Neuron (in vitro differentiated cells): ENCODE measurements around the gene UBE3B.

Experiments used
- H2AFZ ChIP-seq: one replicate; pipeline ENCODE4 v1.6.1; 2013; ENCODE audit warnings: low read depth, mild to moderate bottlenecking, inconsistent platforms, low read length, moderate library complexity
- H3K27me3 ChIP-seq: one replicate; pipeline ENCODE4 v1.6.1; 2013; ENCODE audit warnings: low read length; ENCODE audit not compliant: insufficient read depth
- H3K36me3 ChIP-seq: one replicate; pipeline ENCODE4 v1.6.1; 2013; ENCODE audit warnings: low read length; ENCODE audit not compliant: insufficient read depth
- H3K4me1 ChIP-seq: one replicate; pipeline ENCODE4 v1.6.1; 2013; ENCODE audit warnings: low read length; ENCODE audit not compliant: insufficient read depth
- H3K4me3 ChIP-seq: 2 replicates; pipeline ENCODE4 v1.5.1; 2013; ENCODE audit warnings: mild to moderate bottlenecking, low read length, moderate library complexity
- H3K9me3 ChIP-seq: one replicate; pipeline ENCODE4 v1.6.1; 2013; ENCODE audit warnings: low read length

Gene UBE3B

GRCh38 chr12:109535863-109536250, 58.4 kb downstream of the UBE3B start:
- H3K27me3 ChIP-seq = no peaks in the 10 kb centered on the region
- H3K36me3 ChIP-seq = peaks cover 24% of the 10 kb centered on the region
- no peak overlapping the region for H2AFZ ChIP-seq
- no peaks in the 10 kb centered on the region for H3K9me3 ChIP-seq
- no peak overlapping the region for H3K4me3 ChIP-seq
- no peaks in the 10 kb centered on the region for H3K4me1 ChIP-seq

- Histone ChIP-seq H3K4me1 (no peaks in the 10 kb centered on the region), H2AFZ (no peak overlapping the region), H3K36me3 (peaks cover 21% of the 10 kb centered on the region), H3K9me3 (peaks cover 3% of the 10 kb centered on the region), H3K27me3 (no peaks in the 10 kb centered on the region), H3K4me3 (no peak overlapping the region)
Measured at GRCh38 chr12:109537136-109537535, 59.7 kb downstream of the UBE3B start.

- no peaks in the 10 kb centered on the region for H3K4me1 ChIP-seq
- H2AFZ ChIP-seq = no peak overlapping the region
- peaks cover 3% of the 10 kb centered on the region for H3K9me3 ChIP-seq
- H3K36me3 ChIP-seq = peaks cover 16% of the 10 kb centered on the region
- no peak overlapping the region for H3K4me3 ChIP-seq
- no peaks in the 10 kb centered on the region for H3K27me3 ChIP-seq
Measured at GRCh38 chr12:109538191-109538863, 60.9 kb downstream of the UBE3B start.

- H3K4me3 ChIP-seq = no peak overlapping the region
- no peaks in the 10 kb centered on the region for H3K4me1 ChIP-seq
- peaks cover 11% of the 10 kb centered on the region for H3K36me3 ChIP-seq
- peaks cover 3% of the 10 kb centered on the region for H3K9me3 ChIP-seq
- H3K27me3 ChIP-seq = no peaks in the 10 kb centered on the region
- no peak overlapping the region for H2AFZ ChIP-seq
Measured at GRCh38 chr12:109539508-109539907, 62.1 kb downstream of the UBE3B start.

GRCh38 chr12:109540526-109541412, 63.3 kb downstream of the UBE3B start:
- Histone ChIP-seq H2AFZ (no peak overlapping the region), H3K27me3 (no peaks in the 10 kb centered on the region), H3K4me1 (no peaks in the 10 kb centered on the region), H3K9me3 (peaks cover 3% of the 10 kb centered on the region), H3K4me3 (no peak overlapping the region), H3K36me3 (no peaks in the 10 kb centered on the region)

- H3K4me3 ChIP-seq = no peak overlapping the region
- no peak overlapping the region for H2AFZ ChIP-seq
- H3K27me3 ChIP-seq = no peaks in the 10 kb centered on the region
- peaks cover 3% of the 10 kb centered on the region for H3K9me3 ChIP-seq
- H3K36me3 ChIP-seq = no peaks in the 10 kb centered on the region
- H3K4me1 ChIP-seq = no peaks in the 10 kb centered on the region
Measured at GRCh38 chr12:109541413-109541726, 63.9 kb downstream of the UBE3B start.

- Histone ChIP-seq H3K36me3 (no peaks in the 10 kb centered on the region), H3K9me3 (peaks cover 3% of the 10 kb centered on the region), H2AFZ (no peak overlapping the region), H3K4me3 (no peak overlapping the region), H3K4me1 (no peaks in the 10 kb centered on the region), H3K27me3 (no peaks in the 10 kb centered on the region)
Measured at GRCh38 chr12:109542014-109542413, 64.6 kb downstream of the UBE3B start.

GRCh38 chr12:109542876-109543275, 65.4 kb downstream of the UBE3B start:
- no peaks in the 10 kb centered on the region for H3K27me3 ChIP-seq
- H2AFZ ChIP-seq = no peak overlapping the region
- H3K9me3 ChIP-seq = peaks cover 3% of the 10 kb centered on the region
- no peaks in the 10 kb centered on the region for H3K4me1 ChIP-seq
- H3K4me3 ChIP-seq = no peak overlapping the region
- no peaks in the 10 kb centered on the region for H3K36me3 ChIP-seq

GRCh38 chr12:109544955-109545531, 67.6 kb downstream of the UBE3B start:
- Histone ChIP-seq H2AFZ (no peak overlapping the region), H3K9me3 (peaks cover 3% of the 10 kb centered on the region), H3K4me3 (no peak overlapping the region), H3K4me1 (no peaks in the 10 kb centered on the region), H3K27me3 (no peaks in the 10 kb centered on the region), H3K36me3 (no peaks in the 10 kb centered on the region)

GRCh38 chr12:109545826-109546225, 68.4 kb downstream of the UBE3B start:
- Histone ChIP-seq H3K36me3 (no peaks in the 10 kb centered on the region), H3K9me3 (peaks cover 3% of the 10 kb centered on the region), H2AFZ (no peak overlapping the region), H3K4me3 (no peak overlapping the region), H3K27me3 (no peaks in the 10 kb centered on the region), H3K4me1 (no peaks in the 10 kb centered on the region)

GRCh38 chr12:109547286-109547685, 69.9 kb downstream of the UBE3B start:
- Histone ChIP-seq H3K27me3 (no peaks in the 10 kb centered on the region), H3K9me3 (no peaks in the 10 kb centered on the region)

GRCh38 chr12:109548258-109548657, 70.8 kb downstream of the UBE3B start:
- no peaks in the 10 kb centered on the region for H3K4me1 ChIP-seq
- H3K36me3 ChIP-seq = no peaks in the 10 kb centered on the region
- H3K27me3 ChIP-seq = no peaks in the 10 kb centered on the region
- no peaks in the 10 kb centered on the region for H3K9me3 ChIP-seq
- H3K4me3 ChIP-seq = no peak overlapping the region
- no peak overlapping the region for H2AFZ ChIP-seq

More at GRCh38 chr12:109547286-109547685, 69.9 kb downstream of the UBE3B start:
- Histone ChIP-seq H3K36me3 (no peaks in the 10 kb centered on the region), H2AFZ (no peak overlapping the region), H3K4me1 (no peaks in the 10 kb centered on the region), H3K4me3 (no peak overlapping the region)

GRCh38 chr12:109549613-109550270, 72.3 kb downstream of the UBE3B start:
- no peak overlapping the region for H3K4me3 ChIP-seq
- H3K4me1 ChIP-seq = no peaks in the 10 kb centered on the region
- H3K36me3 ChIP-seq = no peaks in the 10 kb centered on the region
- H3K27me3 ChIP-seq = no peaks in the 10 kb centered on the region
- no peak overlapping the region for H2AFZ ChIP-seq
- no peaks in the 10 kb centered on the region for H3K9me3 ChIP-seq
